Inflammatory macrophage (primary cell): Measurements from ENCODE around the gene CEP152.

Source experiments
- DNase-seq, 2 donors: peaks; one replicate each; pipeline ENCODE4 v3.0.0-alpha.2; 2020 to 2022

The CEP152 gene

GRCh38 chr15:48695827-48696573 lies 114.9 kb downstream of the CEP152 start:
- DNase-seq: no peak

DNA sequence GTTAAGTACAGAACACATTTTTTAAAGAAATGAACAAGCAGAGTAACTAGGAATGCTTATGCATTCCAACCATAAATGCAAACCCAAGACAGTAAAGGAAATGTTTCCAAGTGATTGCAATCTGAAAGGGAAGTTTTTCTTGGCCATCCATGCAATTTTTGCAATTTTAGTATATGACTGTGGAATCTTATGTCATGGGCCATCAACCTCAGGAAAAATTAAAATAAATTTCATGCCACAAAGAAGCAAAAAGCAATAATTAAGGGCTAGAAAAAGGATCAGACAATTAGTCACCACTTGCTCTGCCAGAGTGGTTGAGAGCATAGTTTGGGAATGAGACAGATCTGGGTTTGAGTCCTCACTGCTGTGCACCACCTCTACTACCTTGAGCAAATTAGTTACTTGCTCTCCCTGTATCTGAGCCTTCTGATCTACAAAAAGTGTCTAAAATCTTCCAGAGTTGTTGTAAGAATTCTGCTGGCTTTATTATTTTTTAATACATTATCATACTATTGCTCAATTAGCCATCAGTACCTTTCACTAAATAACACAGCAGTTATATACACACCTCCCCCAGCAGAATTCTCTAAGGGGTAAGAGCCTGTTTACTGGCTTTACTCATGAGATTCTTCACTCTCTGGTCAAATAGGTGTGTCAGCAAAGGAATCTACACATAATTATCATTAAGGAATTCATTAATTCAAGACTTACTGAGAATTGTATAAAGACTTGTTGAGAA lies 115.6 kb downstream of the CEP152 start:
- no peak for DNase-seq

DNA sequence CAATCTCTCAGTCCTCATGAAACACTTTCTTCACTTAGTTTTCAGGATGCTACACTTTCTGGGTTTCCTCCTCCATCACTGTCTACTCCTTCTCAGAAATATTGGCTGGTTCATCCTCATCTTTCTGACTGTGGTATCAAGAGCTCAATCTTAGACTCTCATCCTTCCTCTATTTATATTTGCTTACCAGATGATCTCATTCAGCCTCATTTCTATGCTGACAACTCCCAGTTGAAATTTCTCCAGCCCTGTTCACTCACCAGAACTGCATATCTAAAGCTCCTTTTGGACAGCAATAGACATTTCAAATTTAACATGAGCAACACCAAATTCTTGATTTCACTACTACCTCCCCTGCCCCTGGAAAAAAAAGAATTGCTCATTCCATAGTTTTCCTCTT lies 117.4 kb downstream of the CEP152 start:
- DNase-seq: no peak

DNA sequence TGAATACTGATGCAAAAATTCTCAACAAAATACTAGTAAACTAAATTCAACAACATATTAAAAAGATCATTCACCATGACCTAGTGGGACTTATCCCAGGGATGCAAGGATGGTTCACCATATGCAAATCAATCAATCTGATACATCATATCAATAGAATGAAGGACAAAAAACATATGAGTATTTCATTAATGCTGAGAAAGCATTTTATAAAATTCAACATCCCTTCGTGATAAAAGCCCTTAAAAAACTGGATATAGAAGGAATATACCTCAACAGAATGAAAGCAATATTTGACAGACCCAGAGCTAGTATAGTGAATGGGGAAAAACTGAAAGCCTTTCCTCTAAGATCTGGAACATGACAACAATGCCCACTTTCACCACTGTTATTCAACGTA lies 122.4 kb downstream of the CEP152 start:
- DNase-seq: no peak
